ENCODE measurements around the gene ABCA1.
"Not testable (repeated sequence)": the region's sequence is repeated elsewhere in the genome, so short reads cannot be mapped to it uniquely, and the experiment has no call there.

DNA sequence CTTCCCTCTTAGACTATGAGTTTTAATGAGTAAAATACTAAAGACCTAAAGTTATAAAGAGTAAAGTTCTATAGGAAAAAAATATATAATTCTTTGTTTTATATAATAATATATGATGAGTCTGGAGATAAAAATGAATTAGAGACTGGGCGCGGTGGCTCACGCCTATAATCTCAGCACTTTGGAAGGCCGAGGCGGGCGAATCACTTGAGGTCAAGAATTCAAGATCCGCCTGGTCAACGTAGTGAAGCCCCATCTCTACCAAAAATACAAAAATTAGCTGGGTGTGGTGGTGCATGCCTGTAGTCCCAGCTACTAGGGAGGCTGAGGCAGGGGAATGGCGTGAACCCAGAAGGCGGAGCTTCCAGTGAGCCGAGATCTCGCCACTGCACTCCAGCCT, 158.9 kb downstream of the ABCA1 start:
- not testable (repeated sequence) for TF ChIP-seq POLR2AphosphoS5 (IDR thresholded peaks at IDR 0.05; ENCODE audit: low read length); SIX5 (IDR thresholded peaks at IDR 0.05; ENCODE audit: low read depth, low read length, severe bottlenecking)
